Cardiac muscle cell (in vitro differentiated cells and primary cell): ENCODE results near the gene HHAT. TPM values are rescaled to one million over a fixed set of nuclear protein-coding genes. Genes with fewer than 3 reads are reported as not detected.

ENCODE experiments used
- DNase-seq, 2 donors: peaks; one replicate each; pipeline versions ENCODE4 v3.0.0 to v3.0.0-alpha.2; 2010 to 2017; ENCODE audit warnings: low read depth in 1 of 2, low spot score in 1 of 2
- H3K27ac ChIP-seq: fragments of 200-600 bp; sonication (generic); 2 replicates; pipeline ENCODE4 v1.5.1; 2016
- H3K27me3 ChIP-seq: fragments of 200-600 bp; sonication (generic); 2 replicates; pipeline ENCODE4 v1.6.0; 2016; ENCODE audit warnings: control low read depth
- H3K36me3 ChIP-seq: fragments of 200-600 bp; sonication (generic); 2 replicates; pipeline ENCODE4 v1.5.1; 2016; ENCODE audit warnings: control low read depth
- H3K4me1 ChIP-seq: fragments of 200-600 bp; sonication (generic); 2 replicates; pipeline ENCODE4 v1.8.1; 2017; ENCODE audit warnings: low read depth, mild to moderate bottlenecking, mixed run types
- H3K4me3 ChIP-seq: fragments of 200-600 bp; sonication (generic); 2 replicates; pipeline ENCODE4 v1.5.1; 2016; ENCODE audit warnings: mild to moderate bottlenecking
- H3K9me3 ChIP-seq: fragments of 200-600 bp; sonication (generic); 2 replicates; pipeline ENCODE4 v1.5.1; 2017; ENCODE audit warnings: low read depth, mild to moderate bottlenecking, control low read depth
- CTCF ChIP-seq: IDR thresholded peaks from 2 replicates; pipeline ENCODE4 v1.5.1; 2012; ENCODE audit warnings: low read depth, mild to moderate bottlenecking, low read length
- polyA plus RNA-seq: library from polyadenylated mRNA; unstranded; fragments of >200 nt; fragmentation: Nextera tagmentation; extraction: Ambion mirVana; gene quantifications from 2 replicates; pipeline ENCODE4 v1.2.1, GENCODE V29; 2016
- total RNA-seq: library from RNA; depleted of rRNA; stranded (reverse); fragments of >200 nt; gene quantifications from 2 replicates; pipeline ENCODE4 v1.2.3, GENCODE V29; 2016

HHAT gene
- total and polyA plus RNA-seq, 2 experiments from 2014 or later: 3.6 to 8.4 TPM

GRCh38 chr1:210457568-210457967 is 128.9 kb downstream of the HHAT start:
- H3K27ac ChIP-seq: no peak overlapping the region
- no peak overlapping the region for H3K4me3 ChIP-seq
- no peaks in the 10 kb centered on the region for H3K9me3 ChIP-seq
- no peaks in the 10 kb centered on the region for H3K27me3 ChIP-seq
- DNase-seq: no peak
- H3K36me3 ChIP-seq: no peaks in the 10 kb centered on the region
- TF ChIP-seq CTCF: no peak
- no peaks in the 10 kb centered on the region for H3K4me1 ChIP-seq

GRCh38 chr1:210464519-210465039 is 135.9 kb downstream of the HHAT start:
- TF ChIP-seq CTCF: no peak
- Histone ChIP-seq H3K4me3 (no peak overlapping the region), H3K36me3 (no peaks in the 10 kb centered on the region), H3K27me3 (no peaks in the 10 kb centered on the region), H3K4me1 (peaks cover 2% of the 10 kb centered on the region), H3K27ac (no peak overlapping the region), H3K9me3 (no peaks in the 10 kb centered on the region)
- no peak for DNase-seq

- H3K9me3 ChIP-seq: no peaks in the 10 kb centered on the region
- no peak overlapping the region for H3K4me3 ChIP-seq
- H3K27ac ChIP-seq: no peak overlapping the region
- no peak for DNase-seq
- TF ChIP-seq CTCF: no peak
- no peaks in the 10 kb centered on the region for H3K36me3 ChIP-seq
- H3K27me3 ChIP-seq: no peaks in the 10 kb centered on the region
- H3K4me1 ChIP-seq: peaks cover 2% of the 10 kb centered on the region
Measured at GRCh38 chr1:210465150-210465549, 136.4 kb downstream of the HHAT start.

- peaks cover 2% of the 10 kb centered on the region for H3K4me1 ChIP-seq
- no peak for DNase-seq
- H3K27me3 ChIP-seq: no peaks in the 10 kb centered on the region
- no peaks in the 10 kb centered on the region for H3K36me3 ChIP-seq
- H3K9me3 ChIP-seq: no peaks in the 10 kb centered on the region
- no peak overlapping the region for H3K27ac ChIP-seq
- H3K4me3 ChIP-seq: no peak overlapping the region
- no peak for TF ChIP-seq CTCF
Measured at GRCh38 chr1:210467440-210468043, 138.8 kb downstream of the HHAT start.

GRCh38 chr1:210469441-210469840 is 140.7 kb downstream of the HHAT start:
- Histone ChIP-seq H3K4me1 (peaks cover 5% of the 10 kb centered on the region), H3K4me3 (no peak overlapping the region), H3K27ac (no peak overlapping the region), H3K27me3 (no peaks in the 10 kb centered on the region), H3K36me3 (no peaks in the 10 kb centered on the region), H3K9me3 (no peaks in the 10 kb centered on the region)
- DNase-seq: no peak
- no peak for TF ChIP-seq CTCF
